Common myeloid progenitor, CD34-positive (primary cell): ENCODE data around the gene ADCY2.

ENCODE experiments used
- CTCF ChIA-PET: fragments of 350-600 bp; sonication (Branson Sonifier 250); formaldehyde crosslinking; loops from one replicate; lab custom pipeline; 2021; ENCODE audit warnings: antibody characterized with exemption; lab: Charles Lee
- POLR2A ChIA-PET: fragments of 350-600 bp; sonication (Branson Sonifier 250); formaldehyde crosslinking; loops from one replicate; lab custom pipeline; 2021; ENCODE audit warnings: antibody characterized with exemption; lab: Charles Lee
- DNase-seq, 3 donors: peaks; one replicate each; pipeline versions ENCODE4 v3.0.0 to v3.0.0-alpha.2; 2013
- H3K27ac ChIP-seq, 2 experiments: 1 replicate in 1 of 2; 2 replicates in 1 of 2; pipeline ENCODE4 v1.7.0; 2013; ENCODE audit warnings: inconsistent platforms in 2 of 2, low read length in 2 of 2, mild to moderate bottlenecking in 2 of 2, low read depth in 1 of 2, moderate library complexity in 1 of 2; ENCODE audit not compliant: severe bottlenecking in 2 of 2, insufficient read depth in 1 of 2, poor library complexity in 1 of 2
- H3K27me3 ChIP-seq, 5 experiments: replicated peaks in 2 of 5; 1 replicate in 3 of 5; 2 replicates in 2 of 5; pipeline versions ENCODE4 v1.6.1 to v1.7.0; 2013; ENCODE audit warnings: low read length in 4 of 5, mild to moderate bottlenecking in 2 of 5, moderate library complexity in 2 of 5, inconsistent platforms in 1 of 5; ENCODE audit not compliant: insufficient read depth in 5 of 5, control insufficient read depth in 4 of 5
- H3K36me3 ChIP-seq, 4 experiments: 1 replicate in 2 of 4; 2 replicates in 2 of 4; pipeline versions ENCODE4 v1.6.1 to v1.7.0; 2013; ENCODE audit warnings: low read length in 3 of 4, control low read depth in 1 of 4, mild to moderate bottlenecking in 1 of 4; ENCODE audit not compliant: control insufficient read depth in 4 of 4, insufficient read depth in 4 of 4
- H3K4me1 ChIP-seq, 4 experiments: 1 replicate in 3 of 4; 2 replicates in 1 of 4; pipeline versions ENCODE4 v1.6.1 to v1.7.1; 2013; ENCODE audit warnings: low read length in 3 of 4, mild to moderate bottlenecking in 3 of 4, control low read depth in 1 of 4, inconsistent platforms in 1 of 4, moderate library complexity in 1 of 4; ENCODE audit not compliant: control insufficient read depth in 4 of 4, insufficient read depth in 4 of 4; ENCODE audit errors: control extremely low read depth in 1 of 4
- H3K4me3 ChIP-seq, 7 experiments: 1 replicate in 4 of 7; 2 replicates in 3 of 7; pipeline versions ENCODE4 v1.5.1 to v1.7.0; 2013; ENCODE audit warnings: mild to moderate bottlenecking in 7 of 7, low read length in 6 of 7, moderate library complexity in 6 of 7, inconsistent platforms in 2 of 7, low read depth in 2 of 7, control low read depth in 1 of 7; ENCODE audit not compliant: insufficient read depth in 4 of 7, control insufficient read depth in 1 of 7; ENCODE audit errors: extremely low read depth in 1 of 7
- H3K9me3 ChIP-seq, 5 experiments: 1 replicate in 4 of 5; 2 replicates in 1 of 5; pipeline versions ENCODE4 v1.6.1 to v1.7.1; 2013; ENCODE audit warnings: low read length in 4 of 5, mild to moderate bottlenecking in 2 of 5, inconsistent platforms in 1 of 5, low read depth in 1 of 5, moderate library complexity in 1 of 5; ENCODE audit not compliant: control insufficient read depth in 4 of 5, insufficient read depth in 2 of 5; ENCODE audit errors: control extremely low read depth in 1 of 5
- WGBS: methylation state at CpG from one replicate; pipeline ENCODE4 v1.1.5; 2013; ENCODE audit not compliant: insufficient coverage; 5-methylcytosine and 5-hydroxymethylcytosine counted together

ADCY2 gene

DNA sequence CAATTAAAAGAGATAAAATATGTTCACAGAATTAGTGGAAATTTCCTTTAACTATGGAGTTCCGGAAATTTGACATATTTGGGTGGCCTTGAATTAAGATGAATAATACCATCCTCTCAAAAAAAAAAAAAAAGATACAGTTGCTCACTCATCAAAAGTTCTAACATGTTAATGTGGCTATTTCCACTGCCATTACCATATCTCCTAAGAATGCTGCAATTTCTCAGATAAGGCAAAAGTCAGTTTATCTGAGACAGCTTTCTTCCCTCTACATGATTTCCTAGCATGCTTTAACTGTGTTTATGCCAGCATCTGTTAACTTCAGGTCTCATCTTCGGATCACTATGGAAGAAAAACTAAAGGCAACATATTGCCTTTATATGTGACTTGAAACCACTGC lies 470.3 kb downstream of the ADCY2 start:
- DNase-seq: no peak
- CTCF ChIA-PET: interaction anchor here (1.2 kb wide), 1 partner anchor 14 kb away, joined by 3 read pairs; no protein-coding TSS in a partner anchor
- no peaks in the 10 kb centered on the region for H3K9me3 ChIP-seq
- no peak overlapping the region for H3K4me3 ChIP-seq
- peaks cover 11 to 25% (median 17%) of the 10 kb centered on the region in 4 experiments for H3K4me1 ChIP-seq
- H3K27ac ChIP-seq: no peak overlapping the region
- POLR2A ChIA-PET: no interaction called here
- H3K27me3 ChIP-seq: no peaks in the 10 kb centered on the region
- H3K36me3 ChIP-seq: peaks cover 7 to 24% (median 15%) of the 10 kb centered on the region in 4 experiments
- no CpG with 5 or more reads among the region's 2 CpGs for WGBS

- CTCF ChIA-PET: interaction anchor here (2.5 kb wide), 1 partner anchor 10 kb away, joined by 7 read pairs; no protein-coding TSS in a partner anchor
- WGBS: 100% methylated on average over 2 of the region's 3 CpGs
- Histone ChIP-seq H3K36me3 (peaks cover 2 to 24% (median 14%) of the 10 kb centered on the region in 4 experiments), H3K4me3 (peak overlapping the region in 1 of 7 experiments; percentile 91), H3K9me3 (no peaks in the 10 kb centered on the region), H3K4me1 (peaks cover 11 to 25% (median 17%) of the 10 kb centered on the region in 4 experiments), H3K27ac (no peak overlapping the region), H3K27me3 (no peaks in the 10 kb centered on the region)
- DNase-seq: no peak
- POLR2A ChIA-PET: interaction anchor here (0.7 kb wide), 1 partner anchor 10 kb away, joined by 3 read pairs; no protein-coding TSS in a partner anchor
These were observed 471.3 kb downstream of the ADCY2 start for GRCh38 chr5:7867260-7867659.

DNA sequence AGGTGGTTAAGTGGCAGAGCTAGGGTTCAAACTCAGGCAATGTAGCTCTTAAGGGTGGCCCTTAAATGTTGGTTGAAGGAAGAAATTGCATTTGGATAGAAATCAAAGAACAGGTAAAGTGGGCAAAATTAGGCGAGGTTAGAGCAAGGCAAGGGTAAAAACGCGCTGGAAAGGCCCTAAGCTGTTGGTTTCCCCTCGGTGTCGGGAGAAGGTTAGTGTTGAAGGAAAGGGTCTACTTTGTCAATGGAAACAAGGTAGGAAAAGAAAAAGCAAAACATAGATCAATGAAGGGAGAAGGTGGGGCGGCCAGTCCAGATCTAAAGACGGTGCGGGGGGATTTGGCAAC lies 472.5 kb downstream of the ADCY2 start:
- Histone ChIP-seq H3K4me1 (peaks cover 11 to 25% (median 17%) of the 10 kb centered on the region in 4 experiments), H3K36me3 (peaks cover 0 to 26% (median 13%) of the 10 kb centered on the region in 4 experiments)

DNA sequence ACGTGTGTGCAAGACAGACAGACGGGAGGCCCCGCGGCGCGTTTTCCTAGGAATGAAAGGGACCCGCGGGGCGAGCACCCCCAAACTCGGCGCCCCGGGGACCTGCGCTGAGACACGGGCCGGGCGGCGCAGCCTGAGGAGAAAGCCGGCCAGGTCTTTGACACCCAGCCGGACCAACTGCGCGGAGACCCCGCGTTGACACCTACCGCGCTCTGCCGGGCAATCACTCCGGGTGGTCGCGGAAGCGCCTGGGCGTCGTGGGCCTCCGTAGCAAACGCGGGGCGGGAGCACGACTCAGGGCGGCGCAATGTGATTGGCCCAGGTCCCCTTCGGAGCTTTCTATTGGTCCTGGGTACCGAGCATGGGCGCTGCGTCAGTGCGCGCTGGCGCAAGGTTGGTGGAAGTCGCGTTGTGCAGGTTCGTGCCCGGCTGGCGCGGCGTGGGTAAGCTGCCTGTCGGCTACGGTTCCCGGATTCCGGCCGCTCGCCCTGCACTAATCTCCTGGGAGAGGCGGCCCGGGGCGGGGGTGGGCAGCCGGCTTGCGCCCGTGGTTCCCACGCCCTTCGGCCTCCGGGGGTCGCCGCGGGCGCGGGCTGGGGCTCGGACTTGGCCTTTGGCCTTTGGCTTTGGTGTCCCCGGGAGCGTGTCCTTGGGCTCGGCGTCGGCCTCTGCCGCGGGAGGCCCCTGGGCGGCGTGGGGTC lies 473.0 kb downstream of the ADCY2 start, which contains the start of the genes FASTKD3 and MTRR:
Gene FASTKD3, minus strand, starts transcription at position 259 of the 701 bp plus-strand sequence. CDS start 948 bp downstream, outside the sequence.
Gene MTRR, plus strand, starts transcription at position 376 of the 701 bp plus-strand sequence. CDS start 1,647 bp downstream, outside the sequence.
- Histone ChIP-seq H3K9me3 (no peaks in the 10 kb centered on the region), H3K27ac (peak within 1 kb of the TSS; percentile 36 to 81), H3K4me3 (peak within 1 kb of the TSS; percentile 79 to 94 (median 90)), H3K27me3 (no peaks in the 10 kb centered on the region), H3K4me1 (peaks cover 11 to 25% (median 17%) of the 10 kb centered on the region in 4 experiments), H3K36me3 (peaks cover under 1 to 30% (median 14%) of the 10 kb centered on the region in 4 experiments)
- ChIA-PET POLR2A (interaction anchor here (1.5 kb wide), 1 partner anchor 11 kb away, joined by 4 read pairs; no protein-coding TSS in a partner anchor), CTCF (interaction anchor here (0.8 to 2.5 kb wide), 8 partner anchors 8 to 53 kb away, joined by 3 to 7 read pairs (median 4); partner anchors contain the start of gene CFAP90)
- peak; percentile 92 to 95 (median 94) for DNase-seq
- WGBS: under 1% methylated on average over 76 of the region's 83 CpGs

More for the DNA sequence above, 472.5 kb downstream of the ADCY2 start:
- Histone ChIP-seq H3K4me3 (peak overlapping the region; percentile 79 to 94 (median 90)), H3K9me3 (no peaks in the 10 kb centered on the region), H3K27ac (peak overlapping the region; percentile 36 to 81), H3K27me3 (no peaks in the 10 kb centered on the region)
- DNase-seq: peak in 2 of 3 donors; percentile 13 to 37
- POLR2A ChIA-PET: no interaction called here
- CTCF ChIA-PET: interaction anchor here (1.1 to 2.5 kb wide), 5 partner anchors 8 to 53 kb away, joined by 3 to 7 read pairs (median 4); partner anchors contain the start of gene CFAP90
- WGBS: 0% methylated on average over 8 of the region's 8 CpGs

DNA sequence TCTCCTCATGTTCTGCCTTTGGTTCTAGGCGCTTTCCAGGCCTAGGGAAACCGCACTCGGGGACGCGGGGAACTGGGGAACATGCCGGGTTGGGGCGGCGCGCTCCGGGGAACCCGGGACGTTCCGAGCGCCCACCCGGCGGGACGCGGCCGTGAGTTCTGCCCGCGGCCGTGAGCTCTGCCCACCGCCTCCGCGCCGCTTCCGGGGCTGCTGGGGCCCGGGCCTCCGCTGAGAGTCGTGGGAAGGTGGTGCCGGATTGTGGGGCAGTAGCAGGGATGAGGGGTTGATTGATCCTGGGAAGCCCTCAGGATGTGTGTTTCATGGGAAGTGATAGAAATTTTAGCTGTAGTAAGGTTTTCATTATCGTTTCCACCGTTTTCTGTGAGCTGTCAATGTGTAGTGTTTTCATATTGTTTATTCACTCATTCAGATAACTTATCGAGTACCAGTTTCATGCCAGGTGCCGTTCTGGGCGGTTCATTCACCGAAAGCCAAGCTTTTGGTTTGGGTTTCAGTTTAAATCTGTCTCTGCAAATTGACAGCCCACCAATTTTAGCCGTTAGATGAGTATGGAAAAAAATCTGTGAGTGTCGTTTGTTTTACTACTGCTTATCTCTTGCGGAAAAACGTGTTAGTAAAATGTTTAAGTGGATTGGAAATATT lies 473.7 kb downstream of the ADCY2 start:
- Histone ChIP-seq H3K36me3 (peaks cover 4 to 37% (median 14%) of the 10 kb centered on the region in 4 experiments), H3K9me3 (no peaks in the 10 kb centered on the region), H3K27ac (peak overlapping the region; percentile 36 to 81), H3K4me1 (peaks cover 11 to 25% (median 17%) of the 10 kb centered on the region in 4 experiments), H3K4me3 (peak overlapping the region; percentile 79 to 94 (median 90)), H3K27me3 (no peaks in the 10 kb centered on the region)
- 0% methylated on average over 15 of the region's 41 CpGs for WGBS
- ChIA-PET CTCF (interaction anchor here (0.8 to 2.5 kb wide), 7 partner anchors 8 to 54 kb away, joined by 3 to 7 read pairs (median 3); partner anchors contain the start of gene CFAP90), POLR2A (interaction anchor here (1.5 kb wide), 1 partner anchor 12 kb away, joined by 4 read pairs; no protein-coding TSS in a partner anchor)
- peak in 2 of 3 donors; percentile 21 to 22 for DNase-seq

- no peak overlapping the region for H3K27ac ChIP-seq
- POLR2A ChIA-PET: interaction anchor here (0.6 kb wide), 1 partner anchor 1042 kb away, joined by 4 read pairs; no protein-coding TSS in a partner anchor
These were observed 475.7 kb downstream of the ADCY2 start for GRCh38 chr5:7871653-7872052.

More at GRCh38 chr5:7871653-7872052, 475.7 kb downstream of the ADCY2 start:
- DNase-seq: peak in 1 of 3 donors; percentile 26
- H3K4me1 ChIP-seq: peaks cover 11 to 25% (median 17%) of the 10 kb centered on the region in 4 experiments
- no peak overlapping the region for H3K4me3 ChIP-seq
- CTCF ChIA-PET: interaction anchor here (1.0 to 6.2 kb wide), 3 partner anchors 13 to 15 kb away, joined by 3 to 37 read pairs (median 3); no protein-coding TSS in a partner anchor
- H3K9me3 ChIP-seq: no peaks in the 10 kb centered on the region
- H3K36me3 ChIP-seq: peaks cover 19 to 53% (median 26%) of the 10 kb centered on the region in 4 experiments
- WGBS: 100% methylated on average over 2 of the region's 2 CpGs
- no peaks in the 10 kb centered on the region for H3K27me3 ChIP-seq
